GM13977 (cell line): ENCODE measurements around the gene GRK7.
A peak's percentile ranks its signal among the peaks of the same experiment; 100 is the strongest.

Experiments
- DNase-seq: peaks from one replicate; pipeline ENCODE4 v3.0.0; 2012; ENCODE audit warnings: low spot score
- in situ Hi-C: fragments of 300-500 bp; cut with MboI; formaldehyde crosslinking; loops from one replicate; pipeline ENCODE4 v1.12.0; 2022; ENCODE audit warnings: low sequenced_read_pairs, low pct_unique_long_range_greater_than_20kb, mixed read lengths, inconsistent platforms; ENCODE audit not compliant: unreplicated experiment
- TF ChIP-seq, protein P1 (sequence below): IDR thresholded peaks from 2 replicates; pipeline ENCODE4 v1.5.1; 2012; ENCODE audit warnings: mild to moderate bottlenecking, control low read depth; ENCODE audit not compliant: insufficient read depth; ENCODE audit errors: extremely low read depth, missing control alignments

The GRK7 gene

GRCh38 chr3:141790171-141790570, 27.0 kb downstream of the GRK7 start:
- in situ Hi-C loops: no loop called here
- DNase-seq: no peak
- TF ChIP-seq, protein P1, sequence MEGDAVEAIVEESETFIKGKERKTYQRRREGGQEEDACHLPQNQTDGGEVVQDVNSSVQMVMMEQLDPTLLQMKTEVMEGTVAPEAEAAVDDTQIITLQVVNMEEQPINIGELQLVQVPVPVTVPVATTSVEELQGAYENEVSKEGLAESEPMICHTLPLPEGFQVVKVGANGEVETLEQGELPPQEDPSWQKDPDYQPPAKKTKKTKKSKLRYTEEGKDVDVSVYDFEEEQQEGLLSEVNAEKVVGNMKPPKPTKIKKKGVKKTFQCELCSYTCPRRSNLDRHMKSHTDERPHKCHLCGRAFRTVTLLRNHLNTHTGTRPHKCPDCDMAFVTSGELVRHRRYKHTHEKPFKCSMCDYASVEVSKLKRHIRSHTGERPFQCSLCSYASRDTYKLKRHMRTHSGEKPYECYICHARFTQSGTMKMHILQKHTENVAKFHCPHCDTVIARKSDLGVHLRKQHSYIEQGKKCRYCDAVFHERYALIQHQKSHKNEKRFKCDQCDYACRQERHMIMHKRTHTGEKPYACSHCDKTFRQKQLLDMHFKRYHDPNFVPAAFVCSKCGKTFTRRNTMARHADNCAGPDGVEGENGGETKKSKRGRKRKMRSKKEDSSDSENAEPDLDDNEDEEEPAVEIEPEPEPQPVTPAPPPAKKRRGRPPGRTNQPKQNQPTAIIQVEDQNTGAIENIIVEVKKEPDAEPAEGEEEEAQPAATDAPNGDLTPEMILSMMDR: no peak

- TF ChIP-seq, protein P1: no peak
- in situ Hi-C loops: no loop called here
- no peak for DNase-seq
These were observed 29.3 kb downstream of the GRK7 start for GRCh38 chr3:141792495-141792894.

DNA sequence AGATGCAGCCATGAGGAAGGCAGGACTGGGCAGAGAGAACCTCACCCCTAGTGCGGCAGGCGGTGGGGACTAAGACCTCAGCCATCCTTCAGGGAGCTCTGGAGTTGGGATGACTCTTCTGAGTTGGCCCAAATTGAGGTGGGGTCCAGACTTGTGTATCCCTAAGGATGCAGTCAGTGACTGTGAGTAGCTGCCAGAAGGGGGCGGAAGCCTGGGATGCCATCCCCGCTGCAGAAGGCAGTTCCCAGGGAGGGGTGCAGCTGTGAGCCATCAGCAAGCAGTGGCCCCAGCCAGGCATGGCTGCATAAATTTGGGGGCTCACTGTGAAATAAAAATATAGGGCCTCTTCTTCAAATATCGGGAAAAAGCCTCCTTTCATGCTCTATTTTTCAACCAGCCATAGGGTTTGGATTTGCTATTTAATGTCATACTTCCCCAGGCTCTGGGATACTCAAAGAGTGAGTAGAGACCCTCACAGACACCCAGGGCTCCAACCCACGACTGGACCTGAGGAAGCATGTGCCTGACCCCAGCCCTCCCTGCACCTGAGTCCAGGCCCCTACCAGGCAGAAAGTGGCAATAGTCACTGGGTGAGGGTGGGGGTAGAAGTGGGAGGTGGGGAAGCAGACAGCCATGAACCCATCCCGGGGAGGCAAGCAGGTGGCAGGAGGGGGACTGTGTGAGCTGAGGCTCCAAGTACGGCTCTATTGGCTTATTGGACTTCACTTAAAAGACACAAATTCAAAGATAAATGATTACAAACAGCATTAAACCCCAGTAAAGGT, 30.5 kb downstream of the GRK7 start:
- in situ Hi-C loops: no loop called here
- no peak for DNase-seq
- TF ChIP-seq, protein P1: no peak

GRCh38 chr3:141795276-141795675, 32.1 kb downstream of the GRK7 start:
- DNase-seq: no peak
- in situ Hi-C loops: no loop called here
- TF ChIP-seq, protein P1: no peak

- in situ Hi-C loops: no loop called here
- DNase-seq: no peak
- TF ChIP-seq, protein P1: no peak
These were observed 32.5 kb downstream of the GRK7 start for GRCh38 chr3:141795741-141796080.

GRCh38 chr3:141796081-141796888, 33.1 kb downstream of the GRK7 start:
- DNase-seq: peak; percentile 77
- TF ChIP-seq, protein P1: no peak
- in situ Hi-C loops: no loop called here
